ENCODE measurements around the gene MGAT4B. TPM values are rescaled to one million over a fixed set of nuclear protein-coding genes. Genes with fewer than 3 reads are reported as not detected.

The MGAT4B gene
- total RNA-seq, 2 donors from 2014 or later: 165 to 177 TPM

GRCh38 chr5:179822059-179822432 lies 15.4 kb upstream of the MGAT4B start:
- peaks cover 43% of the 10 kb centered on the region for H3K36me3 Mint-ChIP-seq (ENCODE audit: low read depth)
- 85 to 93% methylated on average over 3 of the region's 3 CpGs for WGBS, 2 experiments (ENCODE audit: insufficient coverage in 1 of 2, insufficient read length in 1 of 2)
- Histone ChIP-seq H3K36me3 (ENCODE audit: control insufficient read depth, insufficient read depth, low read length) (peaks cover 36% of the 10 kb centered on the region), H3K4me3 (ENCODE audit: low read length) (peak overlapping the region; percentile 88), H3K9me3 (ENCODE audit: control insufficient read depth, low read length) (no peaks in the 10 kb centered on the region), H3K4me1 (ENCODE audit: control insufficient read depth, insufficient read depth, low read length) (peaks cover 22% of the 10 kb centered on the region), H3K9ac (ENCODE audit: extremely low read depth, low read length, poor library complexity, severe bottlenecking) (peak overlapping the region; percentile 93), H3K27ac (ENCODE audit: low read depth, low read length) (no peak overlapping the region), H3K27me3 (ENCODE audit: control insufficient read depth, insufficient read depth, low read length, poor library complexity, severe bottlenecking) (no peaks in the 10 kb centered on the region)
- peak overlapping the region; percentile 90 for H3K4me3 Mint-ChIP-seq
- no peak for TF ChIP-seq CTCF (conservative IDR thresholded peaks at IDR 0.05)
- no peak for DNase-seq
- no peaks in the 10 kb centered on the region for H3K27me3 Mint-ChIP-seq (ENCODE audit: insufficient read depth)
- no peaks in the 10 kb centered on the region for H3K9me3 Mint-ChIP-seq
- H3K27ac Mint-ChIP-seq: no peak overlapping the region
- H3K4me1 Mint-ChIP-seq: peaks cover 29% of the 10 kb centered on the region

- Histone ChIP-seq H3K4me1 (ENCODE audit: control insufficient read depth, insufficient read depth, low read length) (peaks cover 22% of the 10 kb centered on the region), H3K9ac (ENCODE audit: extremely low read depth, low read length, poor library complexity, severe bottlenecking) (peak overlapping the region; percentile 93), H3K9me3 (ENCODE audit: control insufficient read depth, low read length) (no peaks in the 10 kb centered on the region), H3K4me3 (ENCODE audit: low read length) (peak overlapping the region; percentile 88), H3K27me3 (ENCODE audit: control insufficient read depth, insufficient read depth, low read length, poor library complexity, severe bottlenecking) (no peaks in the 10 kb centered on the region), H3K27ac (ENCODE audit: low read depth, low read length) (peak overlapping the region; percentile 73), H3K36me3 (ENCODE audit: control insufficient read depth, insufficient read depth, low read length) (peaks cover 30% of the 10 kb centered on the region)
- peak; percentile 94 for DNase-seq
- Mint-ChIP-seq H3K4me1 (peaks cover 29% of the 10 kb centered on the region), H3K27me3 (ENCODE audit: insufficient read depth) (no peaks in the 10 kb centered on the region), H3K9me3 (no peaks in the 10 kb centered on the region), H3K27ac (peak overlapping the region; percentile 97), H3K4me3 (peak overlapping the region; percentile 90), H3K36me3 (ENCODE audit: low read depth) (peaks cover 38% of the 10 kb centered on the region)
- WGBS, 2 experiments (ENCODE audit: insufficient coverage in 1 of 2, insufficient read length in 1 of 2): 0% methylated on average over 24 to 53 of the region's 54 CpGs
- peak; percentile 39 for TF ChIP-seq CTCF (conservative IDR thresholded peaks at IDR 0.05)
Measured at GRCh38 chr5:179821298-179822058, 14.8 kb upstream of the MGAT4B start.

- peak within 1 kb of the TSS; percentile 88 for H3K4me3 ChIP-seq (ENCODE audit: low read length)
- no peaks in the 10 kb centered on the region for H3K27me3 ChIP-seq (ENCODE audit: control insufficient read depth, insufficient read depth, low read length, poor library complexity, severe bottlenecking)
- H3K27ac ChIP-seq (ENCODE audit: low read depth, low read length): peak within 1 kb of the TSS; percentile 73
- no peaks in the 10 kb centered on the region for H3K9me3 ChIP-seq (ENCODE audit: control insufficient read depth, low read length)
- Mint-ChIP-seq H3K9me3 (no peaks in the 10 kb centered on the region), H3K36me3 (ENCODE audit: low read depth) (peaks cover 32% of the 10 kb centered on the region), H3K27ac (peak within 1 kb of the TSS; percentile 97), H3K4me1 (peaks cover 29% of the 10 kb centered on the region), H3K27me3 (ENCODE audit: insufficient read depth) (peaks cover 2% of the 10 kb centered on the region), H3K4me3 (peak within 1 kb of the TSS; percentile 90)
- DNase-seq: peak; percentile 90
- peak within 1 kb of the TSS; percentile 93 for H3K9ac ChIP-seq (ENCODE audit: extremely low read depth, low read length, poor library complexity, severe bottlenecking)
- peak; percentile 47 for TF ChIP-seq CTCF (conservative IDR thresholded peaks at IDR 0.05)
- H3K36me3 ChIP-seq (ENCODE audit: control insufficient read depth, insufficient read depth, low read length): peaks cover 23% of the 10 kb centered on the region
- H3K4me1 ChIP-seq (ENCODE audit: control insufficient read depth, insufficient read depth, low read length): peaks cover 22% of the 10 kb centered on the region
- 0 to 3% methylated on average over 46 to 81 of the region's 81 CpGs for WGBS, 2 experiments (ENCODE audit: insufficient coverage in 1 of 2, insufficient read length in 1 of 2)
Measured at GRCh38 chr5:179820483-179821297, 14.0 kb upstream of the MGAT4B start, which contains the start of gene SQSTM1. Gene SQSTM1 (plus strand): TSS chr5:179820905. CDS start chr5:179820937, 32 bp downstream.
